ENCODE measurements around the gene NECTIN3.

DNA sequence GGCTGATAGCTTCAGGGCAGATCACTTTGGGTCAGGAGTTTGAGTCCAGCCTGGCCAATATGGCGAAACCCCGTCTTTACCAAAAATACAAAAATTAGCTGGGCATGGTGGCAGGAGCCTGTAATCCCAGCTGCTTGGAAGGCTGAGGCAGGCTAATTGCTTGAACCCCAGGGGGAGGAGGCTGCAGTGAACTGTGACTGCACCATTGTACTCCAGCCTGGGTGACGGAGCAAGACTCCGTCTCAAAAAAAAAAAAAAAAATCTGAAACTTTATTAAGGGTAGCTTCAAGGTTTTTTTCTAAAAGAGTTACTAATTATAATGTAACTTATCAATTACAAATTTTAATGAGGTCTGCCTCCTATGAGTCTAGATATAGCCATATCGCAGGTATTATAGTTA, 5.1 kb downstream of the NECTIN3 start:
- TF ChIP-seq CTCF (conservative IDR thresholded peaks at IDR 0.05 in 1 of 2, IDR thresholded peaks at IDR 0.05 in 1 of 2; ENCODE audit: extremely low read depth in 1 of 2, insufficient read depth in 1 of 2, low read depth in 1 of 2, low read length in 2 of 2) (no peak), EZH2 (IDR thresholded peaks at IDR 0.05; ENCODE audit: borderline replicate concordance, low read length) (no peak)
